ENCODE data around the gene C9orf40.

The C9orf40 gene

GRCh38 chr9:74977287-74977686 lies 24.6 kb upstream of the C9orf40 start:
- TF ChIP-seq CTCF (IDR thresholded peaks at IDR 0.05; ENCODE audit: extremely low read depth, missing control alignments): no peak
- no peak for DNase-seq (ENCODE audit: low spot score)

- no peak for TF ChIP-seq CTCF (IDR thresholded peaks at IDR 0.05; ENCODE audit: extremely low read depth, missing control alignments)
- no peak for DNase-seq (ENCODE audit: low spot score)
Observed at GRCh38 chr9:74975538-74975937, 22.8 kb upstream of the C9orf40 start.

GRCh38 chr9:74974558-74974957 lies 21.8 kb upstream of the C9orf40 start:
- DNase-seq (ENCODE audit: low spot score): no peak
- no peak for TF ChIP-seq CTCF (IDR thresholded peaks at IDR 0.05; ENCODE audit: extremely low read depth, missing control alignments)

GRCh38 chr9:74973714-74974113 lies 21.0 kb upstream of the C9orf40 start:
- no peak for DNase-seq (ENCODE audit: low spot score)
- no peak for TF ChIP-seq CTCF (IDR thresholded peaks at IDR 0.05; ENCODE audit: extremely low read depth, missing control alignments)

GRCh38 chr9:74963056-74963455 lies 10.3 kb upstream of the C9orf40 start:
- no peak for TF ChIP-seq CTCF (IDR thresholded peaks at IDR 0.05; ENCODE audit: extremely low read depth, missing control alignments)

GRCh38 chr9:74961496-74961895 lies 8.8 kb upstream of the C9orf40 start:
- no peak for DNase-seq (ENCODE audit: low spot score)
- no peak for TF ChIP-seq CTCF (IDR thresholded peaks at IDR 0.05; ENCODE audit: extremely low read depth, missing control alignments)

More at GRCh38 chr9:74963056-74963455, 10.3 kb upstream of the C9orf40 start:
- no peak for DNase-seq (ENCODE audit: low spot score)

- no peak for DNase-seq (ENCODE audit: low spot score)
- TF ChIP-seq CTCF (IDR thresholded peaks at IDR 0.05; ENCODE audit: extremely low read depth, missing control alignments): no peak
Observed at GRCh38 chr9:74960561-74960960, 7.8 kb upstream of the C9orf40 start.
